Retinal pigment epithelial cell (primary cell): ENCODE results near the gene MGME1.

Experiments used
- DNase-seq: peaks from one replicate; pipeline ENCODE4 v3.0.0-alpha.2; 2010; ENCODE audit warnings: low read depth
- H3K4me3 ChIP-seq: 2 replicates; pipeline ENCODE4 v1.5.1; 2011; ENCODE audit warnings: mild to moderate bottlenecking, low read length, control low read depth, moderate library complexity
- CTCF ChIP-seq: conservative IDR thresholded peaks from 2 replicates; pipeline ENCODE4 v1.5.1; 2011; ENCODE audit warnings: low read depth, low read length, control low read depth, inconsistent platforms

MGME1 gene

DNA sequence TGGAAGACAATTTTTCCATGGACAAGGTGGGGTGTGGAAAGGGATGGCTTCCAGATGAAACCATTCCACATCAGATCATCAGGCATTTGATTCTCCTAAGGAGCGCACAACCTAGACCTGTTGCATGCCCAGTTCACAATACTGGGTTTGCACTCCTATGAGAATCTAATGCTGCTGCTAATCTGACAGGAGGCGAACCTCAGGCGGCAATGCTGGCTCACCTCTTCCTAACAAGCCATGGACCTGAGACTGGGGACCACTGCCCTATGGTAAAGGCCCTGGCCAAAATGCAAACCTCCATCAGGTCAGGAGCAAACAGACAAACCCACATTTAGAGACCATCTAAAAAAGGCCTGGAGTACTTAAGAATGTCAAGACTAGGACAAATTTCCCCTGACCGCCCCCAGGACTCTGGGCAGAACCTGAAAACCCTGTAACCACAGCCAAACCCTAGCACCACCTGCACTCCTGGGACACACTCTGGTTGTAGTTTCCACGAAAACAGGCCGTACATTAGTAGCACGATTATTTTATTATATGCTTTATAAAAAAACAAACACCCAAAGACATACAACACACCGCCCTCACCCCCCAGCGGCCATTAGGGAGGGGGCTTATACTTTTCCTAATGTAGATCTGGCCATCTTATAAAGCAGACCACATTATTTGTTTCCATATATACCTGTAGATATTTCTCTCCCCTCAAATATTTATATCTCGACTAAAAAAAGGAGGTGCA lies 27.6 kb upstream of the MGME1 start:
- no peak for TF ChIP-seq CTCF

DNA sequence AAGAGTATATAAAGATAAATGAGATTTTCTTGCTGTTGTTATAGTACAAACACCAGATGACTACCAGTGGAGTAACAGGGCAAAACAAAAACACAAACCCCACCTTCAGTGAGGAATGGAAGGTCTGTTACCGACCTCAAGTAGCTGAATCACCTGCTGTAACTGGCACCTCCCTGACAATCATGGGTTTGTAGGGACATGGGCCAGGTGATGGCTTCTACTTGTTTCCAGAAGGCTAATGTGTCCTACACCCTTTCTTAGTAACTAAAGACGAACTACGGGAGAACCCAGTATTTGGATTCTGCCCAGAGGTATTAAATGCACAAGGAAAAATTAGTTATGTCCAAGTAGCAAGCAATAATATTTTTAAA lies 27.0 kb upstream of the MGME1 start:
- no peak for DNase-seq
- no peak overlapping the region for H3K4me3 ChIP-seq
- no peak for TF ChIP-seq CTCF

More for the DNA sequence above, 27.6 kb upstream of the MGME1 start:
- no peak overlapping the region for H3K4me3 ChIP-seq
- DNase-seq, result no peak

GRCh38 chr20:17943343-17943742 lies 25.5 kb upstream of the MGME1 start:
- H3K4me3 ChIP-seq, result no peak overlapping the region
- DNase-seq, result no peak
- TF ChIP-seq CTCF, result no peak

DNA sequence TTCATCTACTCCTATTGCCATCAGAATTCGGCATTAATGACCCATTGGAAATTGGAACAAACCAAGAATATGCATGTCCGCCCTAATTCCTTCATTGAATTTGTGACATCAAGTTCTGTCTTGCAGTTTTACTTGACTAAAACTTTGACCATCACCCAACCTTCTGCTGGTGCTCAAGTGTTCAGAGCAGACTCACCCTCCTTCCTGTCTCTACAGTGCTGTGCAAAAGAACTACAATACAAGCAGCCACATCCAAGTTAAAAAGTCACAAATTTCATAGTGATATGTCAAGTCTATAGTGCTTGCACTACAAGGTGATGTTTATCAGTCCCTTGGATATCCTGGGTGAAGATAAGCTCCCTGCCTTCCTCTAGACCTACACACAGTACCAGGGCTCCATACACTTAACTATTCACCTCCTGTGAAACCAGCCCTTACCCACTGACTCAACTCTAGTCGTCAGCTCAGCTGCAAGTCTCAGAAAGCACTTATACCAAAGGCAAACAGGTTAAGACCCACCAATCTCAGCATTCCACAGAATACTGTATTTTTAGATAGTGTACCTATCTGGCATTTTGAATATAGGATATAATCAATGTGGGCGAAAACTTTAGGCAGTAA lies 23.9 kb upstream of the MGME1 start:
- TF ChIP-seq CTCF, result no peak
- H3K4me3 ChIP-seq, result no peak overlapping the region
- DNase-seq, result no peak

DNA sequence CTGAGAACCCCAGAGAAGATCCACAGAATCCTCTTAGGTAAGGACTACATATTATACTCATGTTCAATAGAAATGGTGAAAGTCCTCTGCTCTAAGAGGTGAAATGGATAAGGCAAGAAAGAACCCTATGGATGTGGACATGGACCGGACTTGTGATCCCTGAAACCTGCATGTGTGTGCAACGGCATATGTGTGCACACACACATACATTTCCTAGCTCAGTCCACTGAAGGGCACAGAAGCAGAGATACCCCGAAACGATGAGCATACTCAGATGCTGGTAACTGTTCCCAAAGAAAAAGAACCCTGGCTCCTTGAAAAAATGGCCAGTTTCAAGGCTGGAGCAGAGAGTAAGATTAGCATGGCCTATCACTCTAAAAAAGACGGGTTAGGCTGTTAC lies 22.8 kb upstream of the MGME1 start:
- no peak overlapping the region for H3K4me3 ChIP-seq
- DNase-seq, result no peak
- no peak for TF ChIP-seq CTCF

DNA sequence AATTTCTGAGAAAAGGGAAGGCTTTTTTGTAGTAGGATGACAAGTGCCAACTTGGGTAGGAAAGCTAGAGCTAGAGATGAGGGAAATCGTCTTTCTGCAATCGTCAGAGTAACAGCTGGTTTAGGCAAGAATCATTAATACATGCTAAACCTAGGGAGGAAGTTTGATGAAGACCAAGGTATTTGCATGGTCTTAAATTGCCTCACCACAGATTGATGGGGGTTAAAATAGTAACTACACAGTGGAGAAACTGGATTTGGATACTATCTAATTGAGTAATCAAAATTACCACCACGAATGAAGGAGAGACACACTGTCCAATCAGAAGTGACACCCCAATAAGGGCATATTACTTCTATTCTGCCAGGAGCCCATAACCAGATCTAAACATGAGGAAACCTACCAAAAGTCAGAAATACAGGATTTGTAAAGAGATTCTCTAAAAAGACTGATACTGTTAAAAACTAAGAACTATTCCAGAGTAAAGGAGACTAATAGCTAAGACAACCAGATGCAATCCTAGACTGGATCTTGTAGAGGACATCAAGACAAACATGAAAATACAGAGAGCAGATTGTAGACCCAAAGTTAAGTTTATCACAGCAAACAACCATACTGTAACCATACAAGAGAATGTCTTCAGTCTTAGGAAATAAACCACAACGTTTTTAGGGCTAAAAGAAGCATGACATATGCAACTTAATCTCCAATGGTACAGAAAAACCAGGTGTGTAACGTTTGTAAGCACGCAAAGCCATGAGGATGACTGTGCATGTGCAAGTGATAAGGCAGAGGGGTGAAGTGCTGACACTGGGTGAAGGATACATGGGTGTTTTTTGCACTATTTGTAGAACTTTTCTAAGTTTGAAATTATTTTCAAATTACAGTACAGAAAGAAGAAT lies 22.0 kb upstream of the MGME1 start:
- TF ChIP-seq CTCF, result no peak
- H3K4me3 ChIP-seq, result no peak overlapping the region
- DNase-seq, result no peak
